Hematopoietic multipotent progenitor cell treated with erythropoietin and hydrocortisone succinate and interleukin-3 and kit ligand, for 6 days (in vitro differentiated cells): ENCODE data around the gene MLN.

Experiments
- DNase-seq: peaks from one replicate; pipeline ENCODE4 v3.0.0-alpha.2; 2015

MLN gene

GRCh38 chr6:33788694-33789549, 14.9 kb downstream of the MLN start, which contains the start of gene LEMD2:
Gene LEMD2, minus strand, starts transcription at chr6:33789130. Its CDS starts 14 bp downstream, at chr6:33789116.
- peak; percentile 95 for DNase-seq

- DNase-seq: peak; percentile 81
These were observed 15.7 kb downstream of the MLN start for GRCh38 chr6:33787954-33788693.

- DNase-seq: peak; percentile 18
These were observed 16.4 kb downstream of the MLN start for GRCh38 chr6:33787346-33787953.

- no peak for DNase-seq
These were observed 17.1 kb downstream of the MLN start for GRCh38 chr6:33786736-33787135.

GRCh38 chr6:33785778-33786177, 18.0 kb downstream of the MLN start:
- DNase-seq: no peak

- DNase-seq: no peak
These were observed 19.0 kb downstream of the MLN start for GRCh38 chr6:33784787-33785186.

GRCh38 chr6:33783781-33784520, 19.9 kb downstream of the MLN start:
- no peak for DNase-seq

- DNase-seq: no peak
These were observed 21.2 kb downstream of the MLN start for GRCh38 chr6:33782561-33782960.

GRCh38 chr6:33781131-33781975, 22.4 kb downstream of the MLN start:
- no peak for DNase-seq

GRCh38 chr6:33779895-33780294, 23.9 kb downstream of the MLN start:
- no peak for DNase-seq

GRCh38 chr6:33779290-33779689, 24.5 kb downstream of the MLN start:
- DNase-seq: no peak

- no peak for DNase-seq
These were observed 25.2 kb downstream of the MLN start for GRCh38 chr6:33778444-33779121.

GRCh38 chr6:33777398-33778388, 26.1 kb downstream of the MLN start:
- DNase-seq: no peak

GRCh38 chr6:33776764-33777163, 27.0 kb downstream of the MLN start:
- no peak for DNase-seq

- DNase-seq: no peak
These were observed 27.6 kb downstream of the MLN start for GRCh38 chr6:33776186-33776585.

- DNase-seq: no peak
These were observed 29.0 kb downstream of the MLN start for GRCh38 chr6:33774774-33775173.

- no peak for DNase-seq
These were observed 30.8 kb downstream of the MLN start for GRCh38 chr6:33772902-33773472.

- no peak for DNase-seq
These were observed 31.5 kb downstream of the MLN start for GRCh38 chr6:33772082-33772830.
